ENCODE data around the gene C16orf96.

The C16orf96 gene

DNA sequence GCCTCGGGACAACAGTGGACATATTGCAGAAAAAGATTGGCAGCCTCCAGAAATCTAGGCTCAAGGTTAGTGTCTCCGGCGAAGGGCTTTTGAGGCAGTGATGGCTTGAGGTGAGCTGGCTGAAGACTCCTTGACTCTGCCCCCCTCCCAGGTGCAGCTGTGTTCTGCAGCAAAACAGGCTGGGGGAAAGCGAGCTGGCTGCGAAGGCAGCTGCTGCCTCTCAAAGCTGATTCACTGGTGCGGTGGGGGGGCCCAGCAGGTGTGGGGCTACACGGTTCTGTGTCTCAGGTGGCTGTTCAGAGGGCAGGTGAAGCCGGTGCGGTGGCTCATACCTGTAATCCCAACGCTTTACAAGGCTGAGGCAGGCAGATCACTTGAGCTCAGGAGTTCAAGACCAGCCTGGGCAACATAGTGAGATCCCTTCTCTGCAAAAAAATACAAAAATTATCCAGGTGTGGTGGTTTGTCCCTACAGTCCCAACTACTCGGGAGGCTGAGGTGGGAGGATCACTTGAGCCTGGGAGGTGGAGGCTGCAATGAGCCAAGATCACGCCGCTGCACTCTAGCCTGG is 22.9 kb downstream of the C16orf96 start:
- Histone ChIP-seq H3K36me3 (ENCODE audit: low read length) (no peaks in the 10 kb centered on the region), H3F3A (ENCODE audit: insufficient read depth) (no peaks in the 10 kb centered on the region), H3K4me3 (ENCODE audit: insufficient read depth, low read length, poor library complexity, severe bottlenecking) (no peak overlapping the region), H3K4me2 (ENCODE audit: low read depth, low read length, poor library complexity, severe bottlenecking) (no peak overlapping the region), H4K20me1 (ENCODE audit: low read depth, low read length) (no peaks in the 10 kb centered on the region), H3K79me2 (ENCODE audit: insufficient read depth, low read length) (no peaks in the 10 kb centered on the region), H3K9me2 (replicated peaks; ENCODE audit: insufficient read depth, low read length) (no peaks in the 10 kb centered on the region), H3K9ac (ENCODE audit: low read length) (no peak overlapping the region), H3K27ac (ENCODE audit: low read depth, low read length) (no peak overlapping the region), H3K9me3 (ENCODE audit: insufficient read depth, low read length) (no peaks in the 10 kb centered on the region), H3K27me3 (ENCODE audit: low read length) (no peaks in the 10 kb centered on the region), H2AFZ (ENCODE audit: low read depth, low read length, severe bottlenecking) (no peak overlapping the region)
- TF ChIP-seq, protein P1, sequence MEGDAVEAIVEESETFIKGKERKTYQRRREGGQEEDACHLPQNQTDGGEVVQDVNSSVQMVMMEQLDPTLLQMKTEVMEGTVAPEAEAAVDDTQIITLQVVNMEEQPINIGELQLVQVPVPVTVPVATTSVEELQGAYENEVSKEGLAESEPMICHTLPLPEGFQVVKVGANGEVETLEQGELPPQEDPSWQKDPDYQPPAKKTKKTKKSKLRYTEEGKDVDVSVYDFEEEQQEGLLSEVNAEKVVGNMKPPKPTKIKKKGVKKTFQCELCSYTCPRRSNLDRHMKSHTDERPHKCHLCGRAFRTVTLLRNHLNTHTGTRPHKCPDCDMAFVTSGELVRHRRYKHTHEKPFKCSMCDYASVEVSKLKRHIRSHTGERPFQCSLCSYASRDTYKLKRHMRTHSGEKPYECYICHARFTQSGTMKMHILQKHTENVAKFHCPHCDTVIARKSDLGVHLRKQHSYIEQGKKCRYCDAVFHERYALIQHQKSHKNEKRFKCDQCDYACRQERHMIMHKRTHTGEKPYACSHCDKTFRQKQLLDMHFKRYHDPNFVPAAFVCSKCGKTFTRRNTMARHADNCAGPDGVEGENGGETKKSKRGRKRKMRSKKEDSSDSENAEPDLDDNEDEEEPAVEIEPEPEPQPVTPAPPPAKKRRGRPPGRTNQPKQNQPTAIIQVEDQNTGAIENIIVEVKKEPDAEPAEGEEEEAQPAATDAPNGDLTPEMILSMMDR (IDR thresholded peaks at IDR 0.05; ENCODE audit: insufficient read depth, low read length, poor library complexity, severe bottlenecking) = no peak
- TF ChIP-seq EZH2phosphoT487 (conservative IDR thresholded peaks at IDR 0.05; ENCODE audit: low read length) = no peak

DNA sequence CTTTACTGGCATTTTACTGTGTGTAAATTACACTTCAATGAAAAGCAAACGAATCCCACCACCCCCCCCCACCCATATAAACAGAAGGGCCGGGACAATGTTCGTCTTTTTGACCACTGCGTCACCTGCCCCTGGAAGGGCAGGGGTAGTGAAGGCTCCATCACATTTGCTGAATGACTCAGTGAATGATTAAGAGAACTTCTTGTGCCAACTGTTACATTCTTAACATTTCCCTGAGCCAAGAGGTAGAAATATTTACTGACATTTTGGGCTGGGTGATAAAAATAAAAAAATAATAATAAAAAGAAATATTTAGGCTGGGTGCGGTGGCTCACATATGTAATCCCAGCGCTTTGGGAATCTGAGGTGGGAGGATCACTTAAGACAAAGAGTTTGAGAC is 24.1 kb downstream of the C16orf96 start:
- Histone ChIP-seq H3K4me3 (ENCODE audit: insufficient read depth, low read length, poor library complexity, severe bottlenecking) (no peak overlapping the region), H3F3A (ENCODE audit: insufficient read depth) (no peaks in the 10 kb centered on the region), H3K4me2 (ENCODE audit: low read depth, low read length, poor library complexity, severe bottlenecking) (no peak overlapping the region), H3K27me3 (ENCODE audit: low read length) (no peaks in the 10 kb centered on the region), H3K79me2 (ENCODE audit: insufficient read depth, low read length) (no peaks in the 10 kb centered on the region), H3K9me3 (ENCODE audit: insufficient read depth, low read length) (no peaks in the 10 kb centered on the region), H3K9me2 (replicated peaks; ENCODE audit: insufficient read depth, low read length) (no peaks in the 10 kb centered on the region), H3K27ac (ENCODE audit: low read depth, low read length) (no peak overlapping the region), H3K36me3 (ENCODE audit: low read length) (no peaks in the 10 kb centered on the region), H2AFZ (ENCODE audit: low read depth, low read length, severe bottlenecking) (no peak overlapping the region), H3K9ac (ENCODE audit: low read length) (no peak overlapping the region), H4K20me1 (ENCODE audit: low read depth, low read length) (no peaks in the 10 kb centered on the region)
- no peak for TF ChIP-seq EZH2phosphoT487 (conservative IDR thresholded peaks at IDR 0.05; ENCODE audit: low read length)
- TF ChIP-seq, protein P1 (IDR thresholded peaks at IDR 0.05; ENCODE audit: insufficient read depth, low read length, poor library complexity, severe bottlenecking) = no peak

DNA sequence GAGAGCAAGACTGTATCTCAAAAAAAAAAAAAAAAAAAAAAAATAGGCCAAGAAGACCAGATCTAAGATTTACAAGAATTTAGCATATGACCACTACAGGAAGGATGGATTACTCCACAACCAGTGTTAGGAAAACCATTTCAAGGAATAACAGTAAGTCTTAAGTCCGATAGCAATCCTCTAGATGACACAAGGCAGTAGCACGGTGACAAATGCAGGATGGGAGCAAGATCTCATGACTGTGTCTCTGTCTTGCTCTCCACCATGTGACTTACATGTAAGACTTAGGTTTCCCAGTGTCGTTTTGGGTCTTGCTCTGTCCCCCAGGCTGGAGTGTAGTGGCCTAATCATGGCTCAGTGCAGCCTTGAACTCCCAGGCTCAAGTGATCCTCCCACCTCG is 27.8 kb downstream of the C16orf96 start:
- no peaks in the 10 kb centered on the region for H3K36me3 ChIP-seq (ENCODE audit: low read length)
- H3K79me2 ChIP-seq (ENCODE audit: insufficient read depth, low read length) = no peaks in the 10 kb centered on the region
- no peaks in the 10 kb centered on the region for H3K27me3 ChIP-seq (ENCODE audit: low read length)
- H4K20me1 ChIP-seq (ENCODE audit: low read depth, low read length) = no peaks in the 10 kb centered on the region
- H3K9me2 ChIP-seq (replicated peaks; ENCODE audit: insufficient read depth, low read length) = no peaks in the 10 kb centered on the region
- H2AFZ ChIP-seq (ENCODE audit: low read depth, low read length, severe bottlenecking) = no peak overlapping the region
- no peak overlapping the region for H3K4me3 ChIP-seq (ENCODE audit: insufficient read depth, low read length, poor library complexity, severe bottlenecking)
- no peaks in the 10 kb centered on the region for H3K9me3 ChIP-seq (ENCODE audit: insufficient read depth, low read length)
- no peaks in the 10 kb centered on the region for H3F3A ChIP-seq (ENCODE audit: insufficient read depth)
- TF ChIP-seq, protein P1 (IDR thresholded peaks at IDR 0.05; ENCODE audit: insufficient read depth, low read length, poor library complexity, severe bottlenecking) = no peak
- TF ChIP-seq EZH2phosphoT487 (conservative IDR thresholded peaks at IDR 0.05; ENCODE audit: low read length) = no peak
- no peak overlapping the region for H3K9ac ChIP-seq (ENCODE audit: low read length)
- no peak overlapping the region for H3K4me2 ChIP-seq (ENCODE audit: low read depth, low read length, poor library complexity, severe bottlenecking)
- no peak overlapping the region for H3K27ac ChIP-seq (ENCODE audit: low read depth, low read length)

Measured in SU-DHL-6 (cell line).